NCI-H82 treated with DMSO at 0.1 percent for 48 hours (cell line): ENCODE data around the gene CCDC28B.

ENCODE experiments used
- DNase-seq: peaks from one replicate; lab custom pipeline; 2025; ENCODE audit not compliant: unreplicated experiment; lab: John Stamatoyannopoulos, UW

Gene CCDC28B

DNA sequence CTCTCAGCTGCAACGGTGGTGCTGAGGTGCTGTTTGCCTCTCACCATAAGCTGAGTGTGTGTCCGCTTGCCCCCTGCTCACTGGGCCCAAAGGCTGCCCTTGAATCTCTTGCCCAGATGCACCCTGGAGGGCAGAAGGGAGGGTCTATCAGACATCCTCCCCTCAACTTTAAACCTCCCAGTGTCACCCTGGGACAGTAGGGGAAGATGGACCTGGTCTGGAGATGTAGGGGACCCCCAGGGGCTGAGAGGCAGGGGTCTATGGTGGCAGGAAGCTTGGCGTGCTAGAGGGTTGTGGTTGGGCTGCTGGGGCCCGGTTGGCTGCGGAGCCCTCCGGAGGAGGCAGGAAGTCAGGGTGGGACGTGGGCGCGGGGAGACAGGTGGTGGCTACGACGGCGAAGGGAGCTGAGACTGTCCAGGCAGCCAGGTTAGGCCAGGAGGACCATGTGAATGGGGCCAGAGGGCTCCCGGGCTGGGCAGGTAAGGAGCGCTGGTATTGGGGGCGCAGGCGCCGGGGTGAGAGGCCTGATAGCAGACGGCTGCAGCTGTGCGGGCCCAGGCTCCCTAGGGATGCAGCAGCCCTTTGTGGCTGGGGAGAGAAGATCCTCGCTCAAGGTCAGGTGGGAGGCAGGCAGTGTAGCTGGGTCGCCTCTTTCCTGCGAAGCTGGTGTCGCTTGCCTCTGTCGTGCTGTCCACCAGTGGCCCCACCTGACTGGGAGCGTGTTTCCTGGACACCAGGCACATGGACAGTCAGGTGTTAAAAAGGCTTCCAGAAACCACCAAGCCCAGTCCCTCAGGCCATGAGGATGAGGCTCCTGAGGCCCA is 50.7 kb downstream of the CCDC28B start, which contains the start of gene LCK:
LCK (plus strand) TSS at position 373 of the 824 bp plus-strand sequence. CDS start 23,065 bp downstream, outside the sequence.
- DNase-seq, result no peak
